ENCODE measurements around the gene RBM47. TPM values are rescaled to one million over a fixed set of nuclear protein-coding genes. Genes with fewer than 3 reads are reported as not detected.

RBM47 gene
- total RNA-seq, 1 donor, result 2.2 TPM

- no peak overlapping the region for H3K4me3 ChIP-seq (ENCODE audit: insufficient read depth, low read length)
- H3K27me3 ChIP-seq (ENCODE audit: insufficient read depth, low read length), result no peaks in the 10 kb centered on the region
- H4K20me1 ChIP-seq (ENCODE audit: insufficient read depth, low read length), result no peaks in the 10 kb centered on the region
- H2AFZ ChIP-seq (ENCODE audit: low read length), result no peak overlapping the region
- TF ChIP-seq CTCF (IDR thresholded peaks at IDR 0.05; ENCODE audit: extremely low read depth, low read depth, low read length), result no peak
- H3K79me2 ChIP-seq (ENCODE audit: insufficient read depth, low read length), result no peaks in the 10 kb centered on the region
- H3K36me3 ChIP-seq (ENCODE audit: insufficient read depth, low read length), result no peaks in the 10 kb centered on the region
- H3K27ac ChIP-seq (ENCODE audit: low read depth, low read length), result no peak overlapping the region
- no peak overlapping the region for H3K4me2 ChIP-seq (ENCODE audit: insufficient read depth, low read length)
- DNase-seq (ENCODE audit: insufficient read length, low spot score, missing footprints), result no peak
- no peaks in the 10 kb centered on the region for H3K9me3 ChIP-seq (ENCODE audit: low read depth, low read length)
- H3K4me1 ChIP-seq (ENCODE audit: insufficient read depth, low read length), result peaks cover 12% of the 10 kb centered on the region
These were observed 32.1 kb upstream of the RBM47 start for GRCh38 chr4:40661803-40662202.

- no peak for DNase-seq (ENCODE audit: insufficient read length, low spot score, missing footprints)
- H3K4me3 ChIP-seq (ENCODE audit: insufficient read depth, low read length), result no peak overlapping the region
- no peaks in the 10 kb centered on the region for H3K27me3 ChIP-seq (ENCODE audit: insufficient read depth, low read length)
- H4K20me1 ChIP-seq (ENCODE audit: insufficient read depth, low read length), result no peaks in the 10 kb centered on the region
- no peak for TF ChIP-seq CTCF (IDR thresholded peaks at IDR 0.05; ENCODE audit: extremely low read depth, low read depth, low read length)
- no peak overlapping the region for H2AFZ ChIP-seq (ENCODE audit: low read length)
- no peaks in the 10 kb centered on the region for H3K79me2 ChIP-seq (ENCODE audit: insufficient read depth, low read length)
- H3K4me1 ChIP-seq (ENCODE audit: insufficient read depth, low read length), result no peaks in the 10 kb centered on the region
- no peaks in the 10 kb centered on the region for H3K36me3 ChIP-seq (ENCODE audit: insufficient read depth, low read length)
- H3K9me3 ChIP-seq (ENCODE audit: low read depth, low read length), result no peaks in the 10 kb centered on the region
- no peak overlapping the region for H3K27ac ChIP-seq (ENCODE audit: low read depth, low read length)
- H3K4me2 ChIP-seq (ENCODE audit: insufficient read depth, low read length), result no peak overlapping the region
These were observed 26.7 kb upstream of the RBM47 start for GRCh38 chr4:40656201-40656863.

GRCh38 chr4:40651280-40651679 lies 21.6 kb upstream of the RBM47 start:
- Histone ChIP-seq H3K36me3 (ENCODE audit: insufficient read depth, low read length) (no peaks in the 10 kb centered on the region), H3K9me3 (ENCODE audit: low read depth, low read length) (no peaks in the 10 kb centered on the region), H3K27ac (ENCODE audit: low read depth, low read length) (no peak overlapping the region), H3K4me2 (ENCODE audit: insufficient read depth, low read length) (no peak overlapping the region), H3K79me2 (ENCODE audit: insufficient read depth, low read length) (no peaks in the 10 kb centered on the region), H4K20me1 (ENCODE audit: insufficient read depth, low read length) (no peaks in the 10 kb centered on the region), H3K27me3 (ENCODE audit: insufficient read depth, low read length) (no peaks in the 10 kb centered on the region), H3K4me3 (ENCODE audit: insufficient read depth, low read length) (no peak overlapping the region), H3K4me1 (ENCODE audit: insufficient read depth, low read length) (no peaks in the 10 kb centered on the region), H2AFZ (ENCODE audit: low read length) (no peak overlapping the region)
- no peak for TF ChIP-seq CTCF (IDR thresholded peaks at IDR 0.05; ENCODE audit: extremely low read depth, low read depth, low read length)
- no peak for DNase-seq (ENCODE audit: insufficient read length, low spot score, missing footprints)

GRCh38 chr4:40649321-40649720 lies 19.7 kb upstream of the RBM47 start:
- Histone ChIP-seq H2AFZ (ENCODE audit: low read length) (no peak overlapping the region), H3K4me3 (ENCODE audit: insufficient read depth, low read length) (no peak overlapping the region), H4K20me1 (ENCODE audit: insufficient read depth, low read length) (no peaks in the 10 kb centered on the region), H3K9me3 (ENCODE audit: low read depth, low read length) (no peaks in the 10 kb centered on the region), H3K4me2 (ENCODE audit: insufficient read depth, low read length) (no peak overlapping the region), H3K79me2 (ENCODE audit: insufficient read depth, low read length) (no peaks in the 10 kb centered on the region), H3K27me3 (ENCODE audit: insufficient read depth, low read length) (no peaks in the 10 kb centered on the region), H3K36me3 (ENCODE audit: insufficient read depth, low read length) (no peaks in the 10 kb centered on the region), H3K4me1 (ENCODE audit: insufficient read depth, low read length) (no peaks in the 10 kb centered on the region), H3K27ac (ENCODE audit: low read depth, low read length) (no peak overlapping the region)
- DNase-seq (ENCODE audit: insufficient read length, low spot score, missing footprints), result no peak
- TF ChIP-seq CTCF (IDR thresholded peaks at IDR 0.05; ENCODE audit: extremely low read depth, low read depth, low read length), result no peak
